ENCODE results near the gene HCN3.
A peak's percentile ranks its signal among the peaks of the same experiment; 100 is the strongest.

HCN3 gene

DNA sequence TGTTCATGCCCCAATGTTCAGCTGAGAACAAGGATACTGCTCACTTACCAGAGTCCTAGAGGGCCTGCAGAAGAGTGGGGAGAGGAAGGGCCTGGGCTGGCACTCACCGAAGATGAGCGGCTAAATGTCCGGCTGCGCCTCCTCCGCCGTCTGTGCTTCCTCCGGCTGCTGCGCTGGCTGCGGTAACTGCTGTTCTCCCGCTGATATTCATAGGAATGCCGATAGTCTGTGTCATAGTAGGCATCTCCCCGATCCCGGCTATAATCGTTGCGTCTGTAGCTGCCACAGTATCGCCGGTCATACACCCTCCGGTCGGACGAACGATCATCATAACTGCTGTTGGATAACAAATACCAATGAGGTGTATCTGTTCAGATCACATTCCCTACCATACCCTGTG is 7.9 kb upstream of the HCN3 start:
- Histone ChIP-seq H3K9me3 (ENCODE audit: control insufficient read depth, low read length) (no peaks in the 10 kb centered on the region), H3K9ac (ENCODE audit: low read length) (peak overlapping the region; percentile 34), H3K27me3 (replicated peaks; ENCODE audit: control insufficient read depth, insufficient read depth, low read length) (no peaks in the 10 kb centered on the region), H3K4me3 (ENCODE audit: low read length) (no peak overlapping the region), H3K4me1 (ENCODE audit: control insufficient read depth, insufficient read depth, low read length) (peaks cover 14% of the 10 kb centered on the region), H3K36me3 (ENCODE audit: control insufficient read depth, insufficient read depth, low read length, severe bottlenecking) (peaks cover 68% of the 10 kb centered on the region)
- DNase-seq (ENCODE audit: low read depth), result no peak

DNA sequence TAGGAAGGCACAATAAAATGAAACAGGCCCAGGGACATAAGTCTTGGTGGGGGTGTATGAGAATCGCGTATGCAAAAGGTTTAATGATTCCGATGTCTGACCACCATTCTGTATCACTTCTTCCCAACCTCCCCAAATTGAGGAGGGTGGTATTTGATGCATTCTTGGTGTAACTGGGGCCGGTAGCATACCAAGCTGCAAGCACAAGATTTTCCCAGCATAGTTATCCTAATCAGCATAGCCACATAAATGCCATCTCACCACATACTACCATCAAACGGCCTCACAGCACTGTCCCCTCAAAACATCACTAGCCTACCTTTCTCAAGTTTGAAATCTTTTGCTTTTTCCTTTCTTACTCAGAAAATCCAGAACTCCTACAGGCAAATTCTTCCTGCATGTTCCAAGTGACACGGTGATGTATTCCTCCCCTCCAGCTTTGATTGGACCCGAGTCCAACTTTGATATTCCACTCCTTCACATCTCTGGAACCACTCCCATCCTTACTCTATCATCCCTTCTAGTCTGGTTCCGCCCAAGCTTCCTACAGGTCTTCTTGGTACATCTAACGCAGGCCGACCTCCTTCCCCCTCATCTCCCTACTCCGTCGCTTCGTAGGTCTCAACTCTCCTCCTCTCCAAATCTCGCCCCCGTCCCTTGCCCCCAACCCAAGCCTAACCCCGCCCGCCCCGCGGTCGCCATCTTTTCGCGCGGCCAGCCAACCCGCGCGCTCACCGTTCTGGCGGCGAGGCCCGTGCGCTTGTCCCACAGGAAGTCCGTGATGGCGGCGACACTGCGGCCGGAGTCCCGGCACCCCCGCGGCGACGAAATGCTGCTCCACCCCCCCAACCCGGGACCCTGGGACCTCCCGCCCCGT is 4.6 kb upstream of the HCN3 start:
- no peaks in the 10 kb centered on the region for H3K9me3 ChIP-seq (ENCODE audit: control insufficient read depth, low read length)
- peaks cover 19% of the 10 kb centered on the region for H3K4me1 ChIP-seq (ENCODE audit: control insufficient read depth, insufficient read depth, low read length)
- peaks cover 37% of the 10 kb centered on the region for H3K36me3 ChIP-seq (ENCODE audit: control insufficient read depth, insufficient read depth, low read length, severe bottlenecking)
- peak overlapping the region; percentile 83 for H3K4me3 ChIP-seq (ENCODE audit: low read length)
- no peaks in the 10 kb centered on the region for H3K27me3 ChIP-seq (replicated peaks; ENCODE audit: control insufficient read depth, insufficient read depth, low read length)
- DNase-seq (ENCODE audit: low read depth), result peak; percentile 80
- H3K9ac ChIP-seq (ENCODE audit: low read length), result peak overlapping the region; percentile 86

DNA sequence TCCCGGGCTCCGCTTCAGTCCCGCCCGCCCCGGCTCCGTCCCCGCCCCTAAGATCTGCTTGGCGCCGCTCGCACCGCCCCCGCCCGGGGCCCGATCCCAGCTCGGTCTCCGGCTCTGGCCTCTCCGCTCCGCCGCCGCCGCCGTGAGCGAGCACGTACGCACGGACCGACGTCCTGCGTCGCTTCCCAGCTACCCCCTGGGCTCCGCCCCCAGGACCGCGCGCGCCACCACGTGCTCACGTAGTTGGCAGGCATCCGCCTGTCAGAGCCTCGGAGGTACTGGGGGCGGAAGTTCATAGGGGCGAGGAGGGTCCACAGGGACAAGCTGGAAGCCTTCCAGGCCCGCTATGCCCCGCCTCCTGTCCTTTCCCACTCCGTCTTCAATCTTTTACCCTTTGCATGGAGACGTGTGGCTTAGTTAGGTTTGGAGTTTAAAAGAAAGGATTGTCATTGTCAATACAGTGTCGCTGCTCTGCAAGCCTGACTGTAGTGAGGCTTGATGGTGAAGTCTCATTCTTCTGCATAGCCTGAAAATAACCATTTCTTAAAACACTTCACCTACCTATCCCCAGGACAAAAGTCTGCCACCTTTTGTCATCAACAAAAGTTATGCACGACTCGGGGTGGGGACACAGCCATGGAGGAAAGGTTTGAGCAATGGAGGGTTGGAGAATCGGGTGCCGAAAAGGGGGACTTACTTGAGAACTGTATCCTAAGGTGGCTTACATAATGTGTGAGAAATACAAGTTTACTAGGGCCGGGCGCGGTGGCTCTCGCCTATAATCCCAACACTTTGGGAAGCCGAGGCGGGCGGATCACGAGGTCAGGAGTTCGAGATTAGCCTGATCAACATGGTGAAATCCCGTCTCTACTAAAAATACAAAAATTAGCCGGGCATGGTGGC is 3.7 kb upstream of the HCN3 start, which contains the start of gene CLK2:
Gene CLK2, minus strand, starts transcription at position 162 of the 903 bp plus-strand sequence. CDS start 2,527 bp downstream, outside the sequence.
- H3K4me1 ChIP-seq (ENCODE audit: control insufficient read depth, insufficient read depth, low read length), result peaks cover 19% of the 10 kb centered on the region
- peak within 1 kb of the TSS; percentile 83 for H3K4me3 ChIP-seq (ENCODE audit: low read length)
- peaks cover 28% of the 10 kb centered on the region for H3K36me3 ChIP-seq (ENCODE audit: control insufficient read depth, insufficient read depth, low read length, severe bottlenecking)
- peak; percentile 97 for DNase-seq (ENCODE audit: low read depth)
- H3K27me3 ChIP-seq (replicated peaks; ENCODE audit: control insufficient read depth, insufficient read depth, low read length), result no peaks in the 10 kb centered on the region
- no peaks in the 10 kb centered on the region for H3K9me3 ChIP-seq (ENCODE audit: control insufficient read depth, low read length)
- H3K9ac ChIP-seq (ENCODE audit: low read length), result peak within 1 kb of the TSS; percentile 86

DNA sequence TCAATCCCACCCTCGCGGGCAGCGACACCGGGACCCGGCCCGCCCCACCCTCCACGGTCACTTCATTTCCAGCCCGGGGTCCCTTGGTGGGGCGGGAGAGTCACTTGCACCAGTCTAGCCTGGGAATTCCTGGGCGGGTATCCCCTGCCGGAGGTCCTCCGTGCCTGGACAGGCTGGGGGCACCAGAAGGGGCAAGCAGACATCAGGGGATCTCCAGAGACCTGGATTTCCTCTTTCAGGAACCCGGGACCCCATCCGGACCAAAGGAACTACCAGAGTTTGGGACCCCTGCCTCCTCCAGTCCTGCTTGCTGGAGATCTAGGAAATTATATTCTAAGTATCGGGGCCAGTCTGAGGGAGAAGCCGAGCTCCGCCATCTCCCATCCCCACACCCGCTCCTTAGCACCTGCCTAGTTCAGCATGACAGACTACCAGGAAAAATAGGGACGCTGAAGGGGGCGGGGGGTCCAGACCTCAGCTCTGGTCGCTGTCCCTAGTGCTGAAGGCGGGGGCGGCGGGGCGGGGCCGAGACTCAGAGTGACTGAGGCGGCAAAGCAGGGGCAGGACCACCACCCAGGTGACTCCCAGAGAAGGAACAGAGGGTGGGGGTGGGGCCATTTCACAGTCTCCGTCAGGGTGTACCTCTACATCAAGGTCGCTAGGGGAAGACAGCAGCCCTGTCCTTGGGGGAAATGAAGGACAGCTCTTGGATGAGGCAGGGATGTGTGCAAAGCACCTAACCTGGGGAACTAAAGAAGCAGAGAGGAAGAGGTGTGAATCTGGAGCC is 832 bp downstream of the HCN3 start:
- no peaks in the 10 kb centered on the region for H3K36me3 ChIP-seq (ENCODE audit: control insufficient read depth, insufficient read depth, low read length, severe bottlenecking)
- H3K4me3 ChIP-seq (ENCODE audit: low read length), result peak overlapping the region; percentile 84
- no peaks in the 10 kb centered on the region for H3K9me3 ChIP-seq (ENCODE audit: control insufficient read depth, low read length)
- no peaks in the 10 kb centered on the region for H3K27me3 ChIP-seq (replicated peaks; ENCODE audit: control insufficient read depth, insufficient read depth, low read length)
- H3K9ac ChIP-seq (ENCODE audit: low read length), result peak overlapping the region; percentile 84
- peaks cover 8% of the 10 kb centered on the region for H3K4me1 ChIP-seq (ENCODE audit: control insufficient read depth, insufficient read depth, low read length)
- peak; percentile 74 for DNase-seq (ENCODE audit: low read depth)

DNA sequence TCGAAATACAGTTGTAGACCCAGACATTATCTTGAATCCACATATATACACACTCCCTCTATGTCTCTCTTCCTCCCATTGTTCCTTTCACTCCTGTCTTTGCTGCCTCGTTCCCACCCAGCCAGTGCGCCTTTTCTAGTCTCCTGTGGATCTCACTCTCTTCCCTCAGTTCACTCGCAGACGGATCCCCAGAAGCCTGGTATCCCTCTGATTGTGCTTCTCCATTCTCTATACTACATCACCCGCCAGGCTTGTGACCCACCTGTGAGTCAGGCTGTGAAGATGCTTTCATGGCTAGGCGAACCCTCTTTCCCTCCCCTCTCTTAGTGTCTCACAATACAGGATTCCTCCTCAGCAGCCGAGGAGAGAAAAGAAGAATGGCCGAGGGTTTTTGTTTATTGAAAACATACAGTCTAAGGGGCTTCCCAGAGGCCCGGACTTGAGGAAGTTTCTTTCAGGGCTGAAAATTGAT is 1.5 kb downstream of the HCN3 start:
- no peak for DNase-seq (ENCODE audit: low read depth)
- no peaks in the 10 kb centered on the region for H3K27me3 ChIP-seq (replicated peaks; ENCODE audit: control insufficient read depth, insufficient read depth, low read length)
- no peak overlapping the region for H3K9ac ChIP-seq (ENCODE audit: low read length)
- no peaks in the 10 kb centered on the region for H3K9me3 ChIP-seq (ENCODE audit: control insufficient read depth, low read length)
- no peaks in the 10 kb centered on the region for H3K36me3 ChIP-seq (ENCODE audit: control insufficient read depth, insufficient read depth, low read length, severe bottlenecking)
- no peak overlapping the region for H3K4me3 ChIP-seq (ENCODE audit: low read length)
- peaks cover 7% of the 10 kb centered on the region for H3K4me1 ChIP-seq (ENCODE audit: control insufficient read depth, insufficient read depth, low read length)

DNA sequence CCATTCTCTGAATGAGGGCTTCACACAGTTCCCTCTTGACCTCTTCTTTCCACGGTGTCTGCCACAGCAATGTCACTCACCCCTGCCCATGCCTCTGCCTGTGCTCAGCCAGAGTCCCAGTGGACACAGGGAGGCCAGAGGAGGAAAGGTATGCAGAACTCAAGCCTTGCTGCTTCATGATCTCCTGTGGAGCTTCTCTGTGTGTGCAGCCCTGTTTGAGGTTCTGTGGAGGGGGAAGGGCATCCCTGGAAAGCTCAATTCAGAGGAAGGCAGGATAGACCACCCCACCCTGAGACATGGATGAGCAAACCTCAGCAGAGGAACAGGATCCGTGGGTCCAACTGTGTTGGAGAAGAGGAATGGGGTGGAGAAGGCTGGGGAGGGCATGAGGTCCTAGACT is 2.0 kb downstream of the HCN3 start:
- Histone ChIP-seq H3K27me3 (replicated peaks; ENCODE audit: control insufficient read depth, insufficient read depth, low read length) (no peaks in the 10 kb centered on the region), H3K9ac (ENCODE audit: low read length) (no peak overlapping the region), H3K36me3 (ENCODE audit: control insufficient read depth, insufficient read depth, low read length, severe bottlenecking) (no peaks in the 10 kb centered on the region), H3K9me3 (ENCODE audit: control insufficient read depth, low read length) (no peaks in the 10 kb centered on the region), H3K4me3 (ENCODE audit: low read length) (no peak overlapping the region), H3K4me1 (ENCODE audit: control insufficient read depth, insufficient read depth, low read length) (peaks cover 4% of the 10 kb centered on the region)
- DNase-seq (ENCODE audit: low read depth), result no peak

DNA sequence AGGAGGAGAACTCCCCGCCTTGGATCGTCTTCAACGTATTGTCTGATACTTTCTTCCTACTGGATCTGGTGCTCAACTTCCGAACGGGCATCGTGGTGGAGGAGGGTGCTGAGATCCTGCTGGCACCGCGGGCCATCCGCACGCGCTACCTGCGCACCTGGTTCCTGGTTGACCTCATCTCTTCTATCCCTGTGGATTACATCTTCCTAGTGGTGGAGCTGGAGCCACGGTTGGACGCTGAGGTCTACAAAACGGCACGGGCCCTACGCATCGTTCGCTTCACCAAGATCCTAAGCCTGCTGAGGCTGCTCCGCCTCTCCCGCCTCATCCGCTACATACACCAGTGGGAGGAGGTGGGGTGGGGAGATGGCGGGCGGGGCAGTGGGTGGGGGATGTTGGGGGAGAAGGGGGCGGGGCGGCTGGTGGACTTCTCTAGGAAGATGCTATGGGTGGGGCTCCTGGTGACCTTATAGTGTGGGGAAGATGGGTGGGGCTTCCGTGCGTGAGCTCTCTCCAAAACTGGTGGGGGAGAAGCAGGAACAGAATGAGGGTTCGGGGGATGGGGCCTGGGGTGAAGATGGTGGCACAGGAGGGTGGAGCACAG is 5.3 kb downstream of the HCN3 start:
- H3K9me3 ChIP-seq (ENCODE audit: control insufficient read depth, low read length), result no peaks in the 10 kb centered on the region
- DNase-seq (ENCODE audit: low read depth), result no peak
- H3K36me3 ChIP-seq (ENCODE audit: control insufficient read depth, insufficient read depth, low read length, severe bottlenecking), result no peaks in the 10 kb centered on the region

DNA sequence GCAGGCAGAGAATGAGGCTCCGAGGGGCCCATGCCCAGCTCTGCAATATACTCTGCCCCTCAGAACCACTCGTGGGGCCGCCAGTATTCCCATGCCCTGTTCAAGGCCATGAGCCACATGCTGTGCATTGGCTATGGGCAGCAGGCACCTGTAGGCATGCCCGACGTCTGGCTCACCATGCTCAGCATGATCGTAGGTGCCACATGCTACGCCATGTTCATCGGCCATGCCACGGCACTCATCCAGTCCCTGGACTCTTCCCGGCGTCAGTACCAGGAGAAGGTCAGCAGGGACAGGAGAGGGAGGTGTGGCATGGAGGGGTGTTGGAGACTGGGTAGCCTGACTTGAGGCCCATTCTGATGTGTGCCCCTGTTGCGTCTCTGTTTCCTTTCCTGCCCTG is 7.2 kb downstream of the HCN3 start:
- H3K4me3 ChIP-seq (ENCODE audit: low read length), result no peak overlapping the region
- no peak for DNase-seq (ENCODE audit: low read depth)
- no peaks in the 10 kb centered on the region for H3K4me1 ChIP-seq (ENCODE audit: control insufficient read depth, insufficient read depth, low read length)
- H3K27me3 ChIP-seq (replicated peaks; ENCODE audit: control insufficient read depth, insufficient read depth, low read length), result no peaks in the 10 kb centered on the region
- no peak overlapping the region for H3K9ac ChIP-seq (ENCODE audit: low read length)
- no peaks in the 10 kb centered on the region for H3K9me3 ChIP-seq (ENCODE audit: control insufficient read depth, low read length)
- no peaks in the 10 kb centered on the region for H3K36me3 ChIP-seq (ENCODE audit: control insufficient read depth, insufficient read depth, low read length, severe bottlenecking)

More for the DNA sequence above, 5.3 kb downstream of the HCN3 start:
- Histone ChIP-seq H3K4me1 (ENCODE audit: control insufficient read depth, insufficient read depth, low read length) (no peaks in the 10 kb centered on the region), H3K9ac (ENCODE audit: low read length) (no peak overlapping the region), H3K4me3 (ENCODE audit: low read length) (no peak overlapping the region), H3K27me3 (replicated peaks; ENCODE audit: control insufficient read depth, insufficient read depth, low read length) (no peaks in the 10 kb centered on the region)

DNA sequence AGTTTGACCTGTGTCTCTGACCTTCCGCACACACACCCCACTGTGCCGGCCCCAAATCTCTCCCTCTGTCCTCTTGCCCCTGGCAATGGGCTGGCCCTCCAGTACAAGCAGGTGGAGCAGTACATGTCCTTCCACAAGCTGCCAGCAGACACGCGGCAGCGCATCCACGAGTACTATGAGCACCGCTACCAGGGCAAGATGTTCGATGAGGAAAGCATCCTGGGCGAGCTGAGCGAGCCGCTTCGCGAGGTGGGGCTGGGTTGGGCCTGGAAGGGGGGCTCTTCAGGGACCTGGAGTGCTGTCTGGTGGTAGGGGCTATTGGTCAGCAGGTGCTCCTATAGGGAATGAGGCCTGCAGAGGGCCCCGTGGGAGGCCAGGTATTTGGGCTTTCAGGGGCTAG is 7.8 kb downstream of the HCN3 start:
- H3K36me3 ChIP-seq (ENCODE audit: control insufficient read depth, insufficient read depth, low read length, severe bottlenecking), result no peaks in the 10 kb centered on the region
- H3K4me1 ChIP-seq (ENCODE audit: control insufficient read depth, insufficient read depth, low read length), result no peaks in the 10 kb centered on the region
- no peaks in the 10 kb centered on the region for H3K9me3 ChIP-seq (ENCODE audit: control insufficient read depth, low read length)
- no peak overlapping the region for H3K9ac ChIP-seq (ENCODE audit: low read length)
- peaks cover under 1% of the 10 kb centered on the region for H3K27me3 ChIP-seq (replicated peaks; ENCODE audit: control insufficient read depth, insufficient read depth, low read length)
- H3K4me3 ChIP-seq (ENCODE audit: low read length), result no peak overlapping the region
- DNase-seq (ENCODE audit: low read depth), result no peak

DNA sequence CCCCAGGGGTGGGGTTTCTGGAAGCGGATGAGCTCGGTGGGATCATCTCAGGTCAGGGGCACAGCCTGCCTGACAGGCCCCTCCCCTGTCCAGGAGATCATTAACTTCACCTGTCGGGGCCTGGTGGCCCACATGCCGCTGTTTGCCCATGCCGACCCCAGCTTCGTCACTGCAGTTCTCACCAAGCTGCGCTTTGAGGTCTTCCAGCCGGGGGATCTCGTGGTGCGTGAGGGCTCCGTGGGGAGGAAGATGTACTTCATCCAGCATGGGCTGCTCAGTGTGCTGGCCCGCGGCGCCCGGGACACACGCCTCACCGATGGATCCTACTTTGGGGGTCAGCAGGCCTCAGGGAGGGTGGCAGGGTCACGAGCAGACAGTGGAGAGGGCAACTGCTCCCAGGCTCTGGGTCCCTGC is 8.4 kb downstream of the HCN3 start:
- DNase-seq (ENCODE audit: low read depth), result no peak
- Histone ChIP-seq H3K27me3 (replicated peaks; ENCODE audit: control insufficient read depth, insufficient read depth, low read length) (peaks cover 5% of the 10 kb centered on the region), H3K9me3 (ENCODE audit: control insufficient read depth, low read length) (no peaks in the 10 kb centered on the region), H3K4me1 (ENCODE audit: control insufficient read depth, insufficient read depth, low read length) (no peaks in the 10 kb centered on the region), H3K4me3 (ENCODE audit: low read length) (no peak overlapping the region), H3K36me3 (ENCODE audit: control insufficient read depth, insufficient read depth, low read length, severe bottlenecking) (no peaks in the 10 kb centered on the region), H3K9ac (ENCODE audit: low read length) (no peak overlapping the region)

All from adipocyte (in vitro differentiated cells).